ENCODE measurements around the gene NAT10.
"Not testable (repeated sequence)": the region's sequence is repeated elsewhere in the genome, so short reads cannot be mapped to it uniquely, and the experiment has no call there.

The NAT10 gene

DNA sequence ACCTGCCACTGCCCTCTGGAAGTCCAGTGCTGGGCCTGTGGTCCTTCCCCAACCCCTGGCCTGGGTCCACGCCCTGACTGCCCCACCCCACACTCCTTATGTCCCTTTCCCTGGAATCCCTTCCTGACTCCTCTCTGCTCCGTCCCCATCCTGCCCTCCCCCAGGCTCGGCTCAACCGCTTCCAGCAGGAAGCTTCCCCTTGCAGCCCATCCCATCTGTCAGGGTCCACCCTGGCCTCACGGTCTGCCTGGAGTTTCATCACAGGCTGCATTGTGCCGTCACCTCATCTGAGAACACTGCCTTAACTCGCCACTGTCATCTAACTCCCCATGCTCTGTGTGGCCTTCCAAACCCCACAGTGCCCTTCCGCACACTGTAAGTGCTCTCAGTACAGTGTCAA, 64.3 kb downstream of the NAT10 start:
- DNase-seq = no peak

DNA sequence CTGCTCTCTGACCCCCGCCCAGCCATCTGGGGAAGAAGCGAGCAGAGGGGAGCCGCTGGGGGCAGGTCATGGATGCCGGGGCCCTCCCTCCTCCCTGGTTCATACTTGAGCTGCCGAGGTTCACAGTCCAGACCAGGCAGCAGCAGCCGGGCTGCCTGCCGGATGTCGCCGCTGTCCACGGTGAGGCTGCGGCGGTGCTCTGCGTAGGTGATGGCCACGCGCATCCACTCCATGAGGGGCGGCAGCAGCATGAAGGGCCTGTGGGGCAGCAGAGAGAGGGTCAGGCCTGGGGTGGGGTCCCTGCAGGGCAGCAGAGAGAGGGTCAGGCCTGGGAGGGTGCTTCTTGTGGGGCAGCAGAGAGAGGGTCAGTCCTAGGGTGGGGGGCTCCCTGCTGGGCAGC, 67.6 kb downstream of the NAT10 start:
- no peak for DNase-seq

- DNase-seq = peak; percentile 95
These were observed 69.1 kb downstream of the NAT10 start for GRCh38 chr11:34174412-34175041.

GRCh38 chr11:34175284-34176019, 70.0 kb downstream of the NAT10 start:
- DNase-seq = no peak

DNA sequence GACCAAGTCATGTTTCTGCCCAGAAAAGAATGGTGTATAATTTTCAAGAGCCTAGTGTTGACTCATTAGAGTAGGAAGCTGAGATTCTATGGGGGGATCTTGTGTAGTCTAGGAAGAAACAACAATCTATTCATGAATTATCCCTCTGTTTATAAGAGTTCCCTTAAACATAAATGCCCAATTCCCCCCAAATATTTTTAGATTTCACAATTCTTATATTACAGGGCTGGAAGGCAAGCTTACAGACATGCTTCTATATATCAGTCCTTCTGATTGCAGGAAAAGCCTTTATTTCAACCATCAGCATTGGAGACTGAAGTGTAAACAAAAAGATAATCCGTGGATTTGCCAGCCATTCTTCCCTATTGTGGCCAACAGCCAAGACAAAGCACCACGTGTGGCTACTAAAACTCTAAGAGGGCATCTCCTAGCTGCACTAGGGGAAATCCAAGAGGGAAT, 71.4 kb downstream of the NAT10 start:
- no peak for DNase-seq

GRCh38 chr11:34178209-34178821, 72.9 kb downstream of the NAT10 start:
- DNase-seq = no peak

DNA sequence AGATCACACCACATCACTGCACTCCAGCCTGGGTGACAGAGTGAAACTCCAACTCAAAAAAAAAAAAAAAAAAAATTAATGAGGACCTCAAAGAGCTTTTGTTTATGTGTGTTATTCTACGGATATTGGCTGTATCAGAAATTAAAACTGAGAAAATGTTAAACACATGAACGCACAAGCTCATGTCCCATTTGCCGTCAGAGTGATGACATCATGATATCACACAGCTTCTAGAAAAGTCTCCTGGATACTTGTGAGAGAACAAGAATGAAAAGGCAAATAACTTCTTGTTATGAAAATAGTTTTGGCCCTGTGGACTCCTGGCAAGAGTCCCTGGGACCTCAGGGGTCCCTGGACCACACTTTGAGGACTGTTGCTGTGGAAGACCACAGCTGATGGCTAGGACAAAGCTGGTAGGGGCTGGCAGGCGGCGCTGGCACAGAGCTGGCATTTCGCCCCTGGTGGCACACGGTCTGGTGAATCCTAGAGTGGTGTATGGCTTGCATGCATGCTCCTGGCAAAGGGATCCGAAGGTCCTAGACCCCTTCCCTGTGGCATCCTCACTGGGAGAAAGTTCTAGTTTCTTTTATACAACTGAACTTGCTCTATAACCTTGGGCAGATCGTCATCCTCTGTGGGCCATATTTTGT, 73.7 kb downstream of the NAT10 start:
- no peak for DNase-seq

- no peak for DNase-seq
These were observed 74.8 kb downstream of the NAT10 start for GRCh38 chr11:34180040-34180813.

- not testable (repeated sequence) for DNase-seq
These were observed 75.4 kb downstream of the NAT10 start for GRCh38 chr11:34180814-34181165.

GRCh38 chr11:34181251-34181650, 75.8 kb downstream of the NAT10 start:
- DNase-seq = no peak

DNA sequence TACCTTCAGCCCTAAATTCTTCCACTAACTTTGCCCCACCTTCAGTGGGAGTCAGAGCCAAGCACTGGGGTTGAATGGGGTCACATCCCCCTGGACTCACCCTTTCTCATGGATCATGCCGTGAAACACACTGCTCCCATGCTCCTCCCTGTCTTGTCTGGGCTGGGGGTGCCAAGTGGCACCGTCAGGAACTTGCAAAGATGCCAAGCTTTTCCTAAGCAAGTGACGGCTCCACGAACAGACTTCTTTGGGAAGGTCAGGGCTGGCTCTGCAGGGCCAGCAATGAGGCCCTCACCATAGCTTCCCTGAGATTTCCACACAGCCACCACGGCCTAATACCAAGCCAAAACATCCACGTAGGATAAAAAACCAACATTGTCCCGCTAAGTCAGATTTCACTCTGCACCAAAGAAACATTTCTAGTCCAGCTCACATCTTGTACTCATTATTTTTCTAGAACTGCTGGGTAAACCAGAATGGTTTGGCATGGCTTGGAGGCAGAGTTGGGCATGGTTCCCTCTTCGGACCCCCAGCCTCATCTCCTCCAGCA, 76.5 kb downstream of the NAT10 start:
- no peak for DNase-seq

DNA sequence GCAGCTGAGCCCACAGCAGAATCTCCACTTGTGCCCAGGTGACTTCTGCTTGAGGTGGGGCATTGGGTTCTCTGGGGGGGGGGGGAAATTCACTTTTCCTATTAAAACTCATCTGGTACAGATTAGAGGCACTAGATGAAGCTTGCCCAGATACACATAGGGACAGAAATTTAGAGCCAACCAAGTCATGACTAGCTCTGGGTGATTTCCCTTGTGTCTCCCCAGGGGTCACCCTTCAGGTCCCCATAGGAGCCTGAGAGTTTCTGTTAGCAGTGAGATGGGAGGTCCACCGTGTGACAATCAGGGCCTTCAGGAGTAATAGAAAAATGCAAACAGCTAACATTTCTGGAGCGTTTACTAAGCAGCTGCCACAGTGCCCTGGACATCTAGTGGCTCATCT, 77.0 kb downstream of the NAT10 start:
- no peak for DNase-seq

DNA sequence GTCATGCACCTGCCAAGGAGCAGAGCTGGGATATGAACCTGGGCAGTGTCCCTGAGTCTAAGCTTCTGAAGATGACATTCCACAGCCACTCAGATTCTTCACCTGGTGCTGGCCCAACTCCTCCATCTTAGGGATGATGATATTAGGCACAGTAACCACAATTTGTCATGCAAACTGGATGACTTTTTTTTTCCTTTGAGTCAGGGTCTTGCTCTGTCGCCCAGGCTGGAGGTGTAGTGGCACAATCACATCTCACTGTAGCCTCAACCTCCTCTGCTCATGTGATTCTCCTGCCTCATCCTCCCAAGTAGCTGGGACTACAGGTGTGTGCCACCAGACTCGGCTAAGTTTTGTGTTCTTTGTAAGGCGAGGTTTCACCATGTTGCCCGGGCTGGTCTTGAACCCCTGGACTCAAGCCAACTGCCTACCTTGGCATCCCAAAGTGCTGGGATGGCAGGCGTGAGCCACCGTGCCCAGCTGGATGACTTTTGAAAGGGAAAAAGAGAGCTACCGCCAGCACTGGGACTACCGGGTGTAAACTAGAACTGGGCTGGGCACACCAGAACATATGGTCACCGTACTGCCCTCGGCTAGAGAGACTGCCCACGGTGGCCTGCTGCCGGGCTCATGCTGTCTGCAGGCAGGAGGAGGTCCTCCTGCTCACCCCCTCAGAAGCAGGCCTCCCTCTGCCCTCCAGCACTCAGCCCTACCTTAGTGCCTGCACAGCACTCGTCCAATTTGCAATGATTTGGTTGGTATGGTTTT, 77.7 kb downstream of the NAT10 start:
- no peak for DNase-seq

DNA sequence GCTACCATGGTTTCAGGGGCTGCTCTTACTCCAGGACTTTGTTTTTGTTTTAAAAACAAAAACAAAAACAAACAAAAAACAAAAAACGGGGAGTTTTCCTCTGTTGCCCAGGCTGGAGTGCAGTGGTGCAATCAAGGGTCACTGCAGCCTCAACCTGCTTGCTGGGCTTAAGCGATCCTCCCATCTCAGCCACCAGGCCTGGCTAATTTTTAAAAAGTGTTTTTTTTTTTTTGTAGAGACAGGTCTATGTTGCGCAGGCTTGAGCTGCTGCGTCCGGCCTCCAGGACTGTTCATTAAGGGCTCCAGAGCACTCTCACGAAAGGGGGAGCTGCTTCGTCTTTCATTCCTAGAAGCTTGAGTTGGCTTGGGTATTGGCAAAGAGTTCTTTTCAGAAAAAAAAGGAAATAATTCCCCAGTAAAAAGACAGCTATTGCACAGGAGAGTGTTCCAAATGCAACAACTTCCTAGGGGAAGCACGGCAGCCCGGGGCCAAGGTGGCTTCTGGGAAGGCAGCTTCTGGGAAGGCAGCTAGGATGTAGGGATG, 78.5 kb downstream of the NAT10 start:
- DNase-seq = no peak

DNA sequence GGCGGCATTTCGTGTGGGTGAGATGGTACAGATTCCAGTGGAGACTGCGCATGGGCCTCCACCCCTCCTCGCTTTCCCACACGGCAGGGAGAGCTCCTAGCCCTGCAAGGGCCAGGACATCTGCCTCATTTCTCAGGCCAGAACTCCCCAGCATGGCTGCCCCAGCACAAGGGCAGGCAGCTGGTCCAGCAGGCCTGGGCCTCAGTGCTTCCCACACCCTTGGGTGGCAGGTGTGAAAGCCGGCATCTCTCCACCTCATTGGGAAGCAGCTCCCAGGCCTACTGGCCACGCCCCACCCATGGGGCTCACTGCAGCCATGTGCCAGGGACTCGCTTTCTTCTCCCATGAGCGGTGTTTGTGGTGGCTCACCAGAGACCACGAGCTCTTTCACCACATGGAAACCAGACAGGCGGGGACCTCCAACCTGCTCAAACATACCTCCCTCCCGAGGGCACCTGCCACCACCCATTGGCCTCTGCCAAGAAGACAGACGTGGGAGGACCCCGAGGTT, 79.1 kb downstream of the NAT10 start:
- no peak for DNase-seq

GRCh38 chr11:34185926-34186841, 80.8 kb downstream of the NAT10 start:
- no peak for DNase-seq

DNA sequence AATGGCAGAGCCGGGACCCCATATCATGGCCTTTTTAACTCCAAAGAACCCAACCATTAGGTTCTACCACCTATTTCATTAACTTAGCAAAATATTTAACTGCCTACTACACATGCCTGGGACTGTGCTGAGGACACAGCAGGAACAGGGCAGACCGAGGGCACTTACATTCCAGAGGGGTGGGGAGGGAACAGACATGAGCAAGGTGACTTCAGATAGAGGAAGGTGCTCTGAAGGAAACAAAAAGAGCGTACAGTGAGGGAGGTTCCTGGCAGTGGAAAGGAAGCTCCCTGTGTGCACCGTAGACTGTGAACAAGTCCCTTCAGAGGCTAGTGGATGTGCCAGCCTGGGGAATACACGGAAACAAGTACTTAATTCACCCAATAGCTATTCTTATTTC, 82.8 kb downstream of the NAT10 start:
- DNase-seq = no peak

DNA sequence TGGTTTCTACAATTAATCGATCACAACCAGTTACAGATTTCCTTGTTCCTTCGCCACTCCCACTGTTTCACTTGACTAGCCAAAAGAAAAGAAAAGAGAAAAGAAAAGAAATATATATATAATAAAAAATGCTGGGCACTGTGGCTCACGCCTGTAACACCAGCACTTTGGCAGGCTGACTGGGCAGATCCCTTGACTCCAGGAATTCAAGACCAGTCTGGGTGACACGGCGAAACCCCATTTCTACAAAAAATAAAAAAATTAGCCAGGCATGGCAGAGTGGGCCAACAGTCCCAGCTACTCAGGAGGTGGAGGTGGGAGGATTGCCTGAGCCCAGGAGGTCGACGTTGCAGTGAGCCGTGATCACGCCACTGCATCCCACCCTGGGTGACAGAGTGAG, 83.8 kb downstream of the NAT10 start:
- no peak for DNase-seq

DNA sequence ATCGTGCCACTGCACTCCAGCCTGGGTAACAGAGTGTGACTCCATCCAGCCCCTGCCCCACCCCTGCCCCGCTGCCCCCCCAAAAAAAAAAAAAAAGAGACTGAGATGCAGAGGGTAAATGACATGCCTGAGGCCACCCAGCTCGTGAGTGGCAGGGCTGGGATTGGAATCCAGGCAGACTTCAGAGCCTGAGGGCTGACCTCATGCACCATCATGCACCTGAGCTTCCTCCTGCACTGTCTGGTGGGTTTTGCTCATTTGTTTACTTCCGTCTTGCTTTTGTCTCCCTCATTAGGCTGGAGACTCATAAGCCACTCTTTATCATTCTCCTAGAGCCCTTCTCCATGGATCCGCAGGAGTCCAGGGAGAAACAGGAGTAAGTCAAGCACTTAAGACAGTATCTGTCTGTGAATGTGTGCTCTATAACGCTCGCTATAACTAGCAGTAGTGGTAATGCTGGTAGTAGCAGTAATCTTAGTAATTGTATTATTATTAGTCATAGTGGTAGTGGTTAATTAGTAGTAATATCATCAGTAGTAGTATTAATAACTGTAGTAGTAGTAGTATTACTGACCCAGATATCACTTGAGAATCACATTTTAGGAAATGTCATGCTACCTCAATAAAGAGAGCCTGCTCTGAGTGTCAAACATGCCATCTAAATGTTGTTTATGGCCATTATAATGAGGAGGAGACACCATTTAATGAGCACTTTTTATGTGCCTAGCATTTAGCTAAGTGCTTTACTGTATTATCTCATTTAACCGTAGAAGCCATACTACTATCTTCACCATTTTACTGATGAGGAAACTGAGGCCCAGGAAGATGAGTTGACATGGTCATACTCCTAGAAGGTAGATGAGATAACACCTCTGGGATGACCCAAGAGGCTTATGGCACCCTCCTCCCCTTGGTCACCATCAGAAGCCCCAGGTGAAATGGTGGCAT, 85.0 kb downstream of the NAT10 start:
- DNase-seq = no peak

Measured in 8988T (cell line).